MCF 10A (cell line): Measurements from ENCODE around the gene NOX5. TPM values are rescaled to one million over a fixed set of nuclear protein-coding genes. Genes with fewer than 3 reads are reported as not detected.

Experiments
- BruUV-seq: library from RNA; stranded (reverse); fragments of 400-500 nt; replicated peaks from 2 replicates; lab custom pipeline; 2021; lab: Mats Ljungman, UMichigan
- CTCF ChIA-PET: fragments of 300-600 bp; sonication (Branson Sonifier 250); formaldehyde crosslinking; extraction: SDS; loops from one replicate; lab custom pipeline; 2021; ENCODE audit warnings: antibody characterized with exemption, inconsistent platforms; lab: Yijun Ruan, JAX
- POLR2A ChIA-PET: fragments of 300-600, 350-650 bp; sonication (Branson Sonifier 250); formaldehyde crosslinking; extraction: SDS; loops from one replicate; lab custom pipeline; 2020; ENCODE audit warnings: antibody characterized with exemption, inconsistent platforms; lab: Yijun Ruan, JAX
- DNase-seq: peaks from one replicate; pipeline ENCODE4 v3.0.0-alpha.2; 2018; ENCODE audit not compliant: unreplicated experiment
- H3K27ac Mint-ChIP-seq: one replicate; pipeline ENCODE4 v1.8.0; 2022; ENCODE audit warnings: mild to moderate bottlenecking, low read depth, mixed read lengths; ENCODE audit not compliant: unreplicated experiment
- H3K27me3 Mint-ChIP-seq: one replicate; pipeline ENCODE4 v1.8.0; 2022; ENCODE audit warnings: mixed read lengths; ENCODE audit not compliant: insufficient read depth, unreplicated experiment
- H3K36me3 Mint-ChIP-seq: one replicate; pipeline ENCODE4 v1.8.0; 2022; ENCODE audit warnings: mild to moderate bottlenecking, moderate library complexity, mixed read lengths; ENCODE audit not compliant: insufficient read depth, unreplicated experiment
- H3K4me1 Mint-ChIP-seq: one replicate; pipeline ENCODE4 v1.8.0; 2022; ENCODE audit warnings: mixed read lengths; ENCODE audit not compliant: insufficient read depth, unreplicated experiment
- H3K4me3 Mint-ChIP-seq: one replicate; pipeline ENCODE4 v1.8.0; 2022; ENCODE audit warnings: mild to moderate bottlenecking, moderate library complexity, mixed read lengths; ENCODE audit not compliant: unreplicated experiment
- H3K9me3 Mint-ChIP-seq: one replicate; pipeline ENCODE4 v1.8.0; 2022; ENCODE audit warnings: mixed read lengths; ENCODE audit not compliant: unreplicated experiment
- CTCF ChIP-seq: fragments of 200-600 bp; IDR thresholded peaks from one replicate; pipeline ENCODE4 v1.8.0; 2022; ENCODE audit warnings: antibody characterized with exemption, mild to moderate bottlenecking; ENCODE audit not compliant: unreplicated experiment
- intact Hi-C: fragments of 100-400 bp; cut with micrococcal nuclease; formaldehyde crosslinking; loops from 2 replicates; pipeline ENCODE4 v1.14.1; 2022
- total RNA-seq: library from RNA; stranded (reverse); gene quantifications from 2 replicates; pipeline ENCODE4 v1.2.3, GENCODE V29; 2022

NOX5 gene
- total RNA-seq, 1 experiment from 2014 or later, result 1.4 TPM

- ChIA-PET CTCF (no interaction called here), POLR2A (interaction anchor here (1.2 to 1.4 kb wide), 2 partner anchors 10 to 31 kb away, joined by 3 read pairs; no protein-coding TSS in a partner anchor)
- Mint-ChIP-seq H3K36me3 (no peaks in the 10 kb centered on the region), H3K27me3 (peaks cover 20% of the 10 kb centered on the region), H3K9me3 (no peaks in the 10 kb centered on the region), H3K4me3 (no peak overlapping the region), H3K4me1 (peaks cover 16% of the 10 kb centered on the region), H3K27ac (no peak overlapping the region)
- no peak for TF ChIP-seq CTCF
- no TSS peak for BruUV-seq
- no peak for DNase-seq
- intact Hi-C loops, result no loop called here
Measured at GRCh38 chr15:69104050-69104750, 89.7 kb downstream of the NOX5 start.

GRCh38 chr15:69105451-69105985 is 91.0 kb downstream of the NOX5 start:
- Mint-ChIP-seq H3K4me1 (peaks cover 16% of the 10 kb centered on the region), H3K4me3 (no peak overlapping the region), H3K27me3 (peaks cover 20% of the 10 kb centered on the region), H3K27ac (no peak overlapping the region), H3K9me3 (no peaks in the 10 kb centered on the region), H3K36me3 (no peaks in the 10 kb centered on the region)
- ChIA-PET POLR2A (interaction anchor here (1.3 to 1.5 kb wide), 2 partner anchors 8 kb away, joined by 3 read pairs; no protein-coding TSS in a partner anchor), CTCF (interaction anchor here (0.6 to 1.0 kb wide), 3 partner anchors 12 to 165 kb away, joined by 3 to 6 read pairs (median 3); no protein-coding TSS in a partner anchor)
- intact Hi-C loops, result no loop called here
- no TSS peak for BruUV-seq
- no peak for DNase-seq
- TF ChIP-seq CTCF, result no peak

GRCh38 chr15:69107025-69107620 is 92.6 kb downstream of the NOX5 start:
- H3K27me3 Mint-ChIP-seq, result peaks cover 20% of the 10 kb centered on the region
- DNase-seq, result no peak
- ChIA-PET POLR2A (interaction anchor here (1.0 kb wide), 1 partner anchor 11 kb away, joined by 3 read pairs; no protein-coding TSS in a partner anchor), CTCF (interaction anchor here (0.7 to 1.1 kb wide), 2 partner anchors 19 to 798 kb away, joined by 3 to 4 read pairs; no protein-coding TSS in a partner anchor)
- BruUV-seq, result no TSS peak
- TF ChIP-seq CTCF, result no peak
- H3K27ac Mint-ChIP-seq, result no peak overlapping the region
- no peaks in the 10 kb centered on the region for H3K9me3 Mint-ChIP-seq
- peaks cover 5% of the 10 kb centered on the region for H3K36me3 Mint-ChIP-seq
- intact Hi-C loops, result no loop called here
- no peak overlapping the region for H3K4me3 Mint-ChIP-seq
- peaks cover 6% of the 10 kb centered on the region for H3K4me1 Mint-ChIP-seq

Other genes starting within 250 kb of the NOX5 start
- 150 and 159 TPM in 2 replicates for gene ANP32A, start 193.8 kb upstream of the NOX5 start, total RNA-seq
- 16.8 and 17.6 TPM in 2 replicates for gene SPESP1, start 84.2 kb upstream of the NOX5 start, total RNA-seq
- gene GLCE, start 145.9 kb downstream of the NOX5 start, total RNA-seq, result 7.5 and 8.3 TPM in 2 replicates